GM18907 (cell line): ENCODE data around the gene ZBTB8B.
"Not testable (repeated sequence)": the region's sequence is repeated elsewhere in the genome, so short reads cannot be mapped to it uniquely, and the experiment has no call there.

Experiments
- ATAC-seq: cut with Tn5 transposase; IDR thresholded peaks from one replicate; pipeline ENCODE4 v1.9.1; 2021; ENCODE audit warnings: mild to moderate bottlenecking, moderate library complexity; ENCODE audit not compliant: unreplicated experiment

Gene ZBTB8B

DNA sequence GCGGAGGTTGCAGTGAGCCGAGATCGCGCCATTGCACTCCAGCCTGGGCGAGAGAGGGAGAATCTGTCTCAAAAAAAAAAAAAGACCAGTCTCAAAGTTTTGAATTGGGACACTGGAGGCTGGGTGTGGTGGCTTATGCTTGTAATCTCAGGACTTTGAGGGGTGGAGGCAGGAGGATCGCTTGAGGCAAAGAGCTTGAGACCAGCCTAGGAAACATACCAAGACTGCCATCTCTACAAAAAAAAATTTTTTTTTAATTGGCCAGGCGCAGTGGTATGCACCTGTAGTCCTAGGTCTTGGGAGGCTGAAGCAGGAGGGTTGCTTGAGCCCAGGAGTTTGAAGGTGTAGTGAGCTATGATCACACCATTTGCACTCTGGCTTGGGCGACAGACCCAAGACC, 3.9 kb downstream of the ZBTB8B start:
- ATAC-seq = no peak

DNA sequence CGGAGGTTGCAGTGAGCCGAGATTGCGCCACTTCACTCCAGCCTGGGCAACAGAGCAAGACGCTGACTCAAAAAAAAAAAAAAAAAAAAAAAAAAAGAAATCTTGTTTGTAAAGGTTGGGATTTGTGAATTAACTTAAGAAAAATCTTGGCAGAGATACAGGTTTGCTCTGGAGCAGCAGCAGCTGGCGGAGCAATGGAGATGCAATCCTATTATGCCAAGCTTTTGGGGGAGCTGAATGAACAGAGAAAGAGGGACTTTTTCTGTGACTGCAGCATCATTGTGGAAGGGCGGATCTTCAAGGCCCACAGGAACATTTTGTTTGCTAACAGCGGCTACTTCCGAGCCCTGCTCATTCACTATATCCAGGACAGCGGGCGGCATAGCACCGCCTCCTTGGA, 5.6 kb downstream of the ZBTB8B start:
- no peak for ATAC-seq

DNA sequence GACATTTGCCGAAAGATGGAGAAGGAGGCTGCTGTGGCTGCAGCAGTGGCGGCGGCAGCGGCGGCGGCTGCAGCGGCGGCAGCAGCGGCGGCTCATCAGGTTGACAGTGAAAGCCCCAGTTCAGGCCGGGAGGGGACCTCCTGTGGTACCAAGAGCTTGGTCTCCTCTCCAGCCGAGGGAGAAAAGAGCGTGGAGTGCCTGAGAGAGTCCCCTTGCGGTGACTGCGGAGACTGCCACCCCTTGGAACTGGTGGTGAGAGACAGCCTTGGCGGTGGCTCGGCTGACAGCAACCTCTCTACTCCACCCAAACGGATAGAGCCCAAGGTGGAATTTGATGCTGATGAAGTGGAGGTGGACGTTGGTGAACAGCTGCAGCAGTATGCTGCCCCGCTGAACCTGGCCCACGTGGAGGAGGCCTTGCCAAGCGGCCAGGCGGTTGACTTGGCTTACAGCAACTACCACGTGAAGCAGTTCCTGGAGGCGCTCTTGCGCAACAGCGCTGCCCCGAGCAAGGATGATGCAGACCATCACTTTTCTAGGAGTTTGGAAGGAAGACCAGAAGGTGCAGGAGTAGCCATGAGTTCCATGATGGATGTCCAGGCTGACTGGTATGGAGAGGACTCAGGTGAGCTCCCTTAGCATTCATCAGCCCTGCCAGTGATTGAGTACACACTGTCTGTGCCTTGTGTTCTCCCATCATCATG, 6.3 kb downstream of the ZBTB8B start:
- ATAC-seq = no peak

DNA sequence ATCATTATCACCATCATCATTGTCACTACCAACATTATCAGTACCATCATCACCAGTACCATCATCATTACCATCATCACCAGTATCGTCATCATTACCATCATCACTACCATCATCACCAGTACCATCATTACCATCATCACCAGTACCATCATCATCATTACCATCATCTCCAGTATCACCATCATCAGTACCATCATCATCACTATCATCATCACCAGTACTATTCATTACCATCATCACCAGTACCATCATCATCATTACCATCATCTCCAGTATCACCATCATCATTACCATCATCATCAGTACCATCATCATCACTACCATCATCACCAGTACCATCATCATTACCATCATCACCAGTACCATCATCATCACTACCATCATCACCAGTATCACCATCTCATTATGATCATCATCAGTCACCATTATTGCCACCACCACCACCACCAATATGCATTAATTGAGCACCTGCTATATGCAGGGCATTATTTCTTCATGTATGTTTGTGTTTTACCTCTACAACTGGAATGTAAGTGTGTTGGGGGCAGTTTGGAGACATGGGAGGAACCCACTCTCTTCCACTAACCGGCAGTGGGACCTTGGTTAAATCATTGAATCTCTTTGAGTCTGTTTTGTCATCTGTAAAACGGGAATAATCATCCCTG, 7.0 kb downstream of the ZBTB8B start:
- no peak for ATAC-seq

DNA sequence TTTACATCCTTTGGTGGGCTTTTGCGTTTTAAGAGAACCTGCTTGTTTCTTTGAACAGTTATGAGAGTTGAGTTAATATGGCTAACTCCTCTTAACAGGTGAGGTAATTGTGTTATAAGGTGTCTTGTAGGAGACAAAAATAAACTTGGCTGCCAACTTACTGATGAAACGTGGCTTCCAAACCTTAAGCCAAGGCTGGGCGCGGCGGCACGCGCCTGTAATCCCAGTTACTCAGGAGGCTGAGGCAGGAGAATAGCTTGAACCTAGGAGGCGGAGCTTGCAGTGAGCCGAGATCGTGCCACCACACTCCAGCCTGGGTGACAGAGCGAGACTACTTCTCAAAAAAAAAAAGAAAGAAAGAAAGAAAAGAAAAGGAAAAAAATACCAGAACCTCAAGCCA, 8.1 kb downstream of the ZBTB8B start:
- not testable (repeated sequence) for ATAC-seq

DNA sequence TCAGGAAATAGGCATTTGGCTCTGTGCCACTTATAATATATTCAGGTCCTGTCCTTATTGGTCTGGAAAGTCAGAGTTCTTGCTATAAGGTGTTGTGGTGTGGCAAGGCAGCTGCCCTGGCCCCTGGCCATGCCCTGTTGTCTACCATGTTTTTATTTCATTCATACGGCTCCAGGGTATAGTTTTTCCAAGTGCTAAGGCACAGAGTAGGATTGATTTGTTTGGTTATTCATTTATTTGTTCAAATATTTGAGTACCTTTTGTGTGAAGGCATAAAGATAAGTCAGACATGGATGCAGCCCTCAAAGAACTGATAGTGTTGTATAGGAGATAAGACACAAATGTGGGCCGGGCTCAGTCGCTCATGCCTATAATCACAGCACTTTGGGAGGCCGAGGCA, 10.1 kb downstream of the ZBTB8B start:
- no peak for ATAC-seq

DNA sequence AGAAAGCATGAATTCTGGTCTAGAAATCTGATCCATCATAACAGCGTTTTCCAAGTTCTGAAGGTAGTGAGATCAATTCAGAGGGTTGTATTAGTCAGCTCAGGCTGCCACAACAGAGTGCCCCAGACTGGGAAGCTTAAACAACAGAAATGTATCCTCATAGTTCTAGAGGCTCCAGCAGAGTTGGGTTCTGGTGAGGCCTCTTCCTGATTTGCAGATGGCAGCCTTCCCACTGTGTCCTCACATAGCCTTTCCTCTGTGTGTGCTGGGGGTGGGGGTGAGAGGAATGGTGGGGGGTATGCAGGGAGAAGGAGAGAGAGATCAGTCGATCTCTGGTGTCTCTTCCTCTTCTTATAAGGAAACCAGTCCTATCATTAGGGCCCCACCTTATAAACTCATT, 15.1 kb downstream of the ZBTB8B start:
- no peak for ATAC-seq

DNA sequence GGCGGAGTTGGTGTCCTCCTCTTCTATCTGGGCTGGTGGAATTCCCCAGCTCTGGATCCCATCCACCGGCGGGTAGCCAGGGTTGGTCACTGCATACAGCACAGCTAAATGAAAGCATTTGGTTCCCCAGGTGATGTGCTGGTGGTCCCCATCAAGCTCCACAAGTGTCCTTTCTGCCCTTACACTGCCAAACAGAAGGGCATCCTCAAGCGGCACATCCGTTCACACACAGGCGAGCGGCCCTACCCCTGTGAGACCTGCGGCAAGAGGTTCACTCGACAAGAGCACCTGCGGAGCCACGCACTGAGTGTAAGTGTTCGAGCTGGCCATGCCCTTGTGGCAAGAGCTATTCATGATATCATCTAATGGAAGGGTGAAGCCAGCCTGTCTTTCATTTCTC, 15.9 kb downstream of the ZBTB8B start:
- no peak for ATAC-seq

DNA sequence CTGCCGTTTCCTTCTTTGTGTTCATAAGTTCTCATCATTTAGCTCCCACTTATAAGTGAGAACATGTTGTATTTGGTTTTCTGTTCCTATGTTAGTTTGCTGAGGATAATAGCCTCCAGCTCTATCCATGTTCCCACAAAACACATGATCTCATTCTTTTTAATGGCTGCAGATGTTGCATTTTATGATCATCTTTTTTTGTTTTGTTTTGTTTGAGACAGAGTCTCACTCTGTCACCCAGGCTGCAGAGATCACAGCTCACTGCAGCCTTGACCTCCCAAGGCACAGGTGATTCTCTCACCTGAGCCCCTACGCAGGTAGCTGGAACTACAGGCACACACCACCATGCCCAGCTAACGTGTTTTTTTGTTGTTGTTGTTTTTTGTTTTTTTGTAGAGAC, 16.9 kb downstream of the ZBTB8B start:
- not testable (repeated sequence) for ATAC-seq

DNA sequence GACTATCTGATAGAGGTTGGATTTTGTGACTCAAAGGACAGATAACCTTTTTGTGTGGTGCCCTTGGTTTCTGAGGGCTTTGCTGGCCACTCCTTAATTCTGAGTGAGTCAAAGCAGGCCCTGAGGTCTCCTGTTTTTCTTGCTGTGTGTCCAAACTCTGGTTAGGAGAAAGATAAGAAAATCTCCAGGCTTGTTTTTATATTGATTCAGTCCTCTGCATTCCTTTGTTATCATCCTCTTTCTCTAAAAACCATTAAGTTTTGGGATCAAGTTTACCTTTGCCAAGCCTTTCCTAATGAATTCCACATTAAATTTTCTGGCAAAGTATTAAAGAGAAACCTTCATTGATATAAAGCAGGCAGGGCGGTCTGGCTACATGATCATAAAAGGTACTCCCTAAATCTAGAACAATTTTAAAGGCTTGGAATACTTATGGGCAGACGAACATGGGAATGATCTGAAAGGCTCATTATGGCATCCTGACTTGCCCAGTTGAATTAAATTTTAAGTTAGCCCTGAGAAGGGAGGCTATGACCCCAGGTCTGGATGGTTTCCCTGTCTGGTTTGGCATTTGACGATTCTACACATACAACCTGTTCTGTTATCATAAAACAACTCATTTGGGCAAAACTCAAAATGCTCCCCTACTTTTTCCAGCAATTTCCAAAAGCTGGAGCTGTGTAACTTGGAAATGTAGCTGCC, 20.8 kb downstream of the ZBTB8B start:
- no peak for ATAC-seq

DNA sequence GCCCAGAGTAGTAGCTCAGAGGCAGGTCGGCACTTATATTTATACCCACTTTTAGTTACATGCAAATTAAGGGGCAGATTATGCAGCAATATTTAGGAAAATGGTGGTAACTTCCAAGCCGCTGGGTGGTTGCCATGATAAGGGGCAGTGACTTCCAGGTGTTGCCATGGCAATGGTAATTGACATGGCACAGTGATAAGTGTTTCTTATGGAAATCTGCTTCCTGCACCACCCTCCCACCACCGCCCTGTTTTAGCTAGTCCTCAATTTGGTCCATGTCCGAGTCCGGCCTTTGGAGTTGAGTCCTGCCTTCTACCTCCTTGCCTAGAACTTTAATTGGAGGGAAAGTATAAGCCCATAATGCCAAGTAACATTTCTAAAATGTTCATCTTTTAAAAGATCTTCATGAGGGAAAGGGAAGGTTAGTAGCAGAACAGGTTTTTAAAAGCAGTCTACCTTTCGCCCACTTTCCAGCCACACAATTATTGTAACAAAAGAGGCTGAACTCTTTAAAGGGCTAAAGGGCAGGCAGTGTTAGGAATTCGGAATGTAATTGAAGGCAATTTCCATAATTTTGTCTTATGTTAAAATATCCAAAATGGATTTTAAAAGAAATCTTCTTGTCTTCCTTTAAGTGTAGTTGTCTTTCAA, 21.7 kb downstream of the ZBTB8B start:
- no peak for ATAC-seq

DNA sequence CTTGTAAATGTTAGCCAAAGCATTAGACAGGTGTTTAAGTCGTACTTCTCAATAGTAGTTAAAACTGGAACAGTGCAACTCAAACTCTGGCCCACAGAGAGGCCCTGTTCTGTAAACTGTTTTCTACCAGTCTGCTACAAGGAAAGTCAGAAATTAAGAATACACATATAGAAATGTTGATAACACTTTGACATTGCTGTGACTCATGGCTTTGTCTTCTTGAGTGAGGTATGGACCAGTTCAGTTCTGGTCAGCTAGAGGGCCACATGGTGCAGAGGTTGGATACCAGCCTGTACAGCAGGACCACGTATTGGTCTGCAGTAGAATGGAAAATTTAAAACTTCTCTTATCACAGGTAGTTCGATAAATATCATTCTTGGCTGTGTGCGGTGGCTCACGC, 22.3 kb downstream of the ZBTB8B start:
- ATAC-seq = no peak

DNA sequence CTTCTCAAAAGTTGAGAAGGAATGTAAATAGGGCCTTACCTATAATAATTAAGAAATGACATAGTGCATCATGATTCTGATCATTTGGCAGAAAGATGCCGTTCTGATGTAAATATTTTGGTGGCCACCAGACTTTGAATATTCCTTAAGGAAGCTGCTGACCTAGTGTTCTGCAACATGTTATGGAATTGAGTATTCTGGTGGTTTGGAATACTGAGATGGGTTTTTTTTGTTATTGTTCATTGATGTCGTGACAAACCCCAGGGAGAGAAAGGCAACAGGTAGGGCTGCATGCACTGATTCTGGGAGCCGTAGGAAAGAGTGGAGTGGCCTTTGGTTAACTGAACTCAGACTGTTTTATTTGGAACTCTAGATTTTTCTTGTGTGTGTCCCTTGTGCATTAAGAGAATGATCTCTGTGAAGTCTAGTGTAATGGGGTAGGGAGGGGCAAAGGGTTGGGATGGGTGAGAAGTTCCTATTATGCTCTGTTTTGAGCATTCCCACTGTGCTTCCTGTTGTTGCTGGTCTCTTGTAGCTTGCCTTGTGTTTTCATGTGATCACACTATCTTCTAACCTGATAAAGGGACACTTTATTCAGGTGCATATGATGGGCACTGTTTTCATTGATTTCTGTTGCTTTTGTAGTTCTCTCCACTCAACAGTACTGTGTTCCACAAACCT, 25.0 kb downstream of the ZBTB8B start:
- ATAC-seq = no peak

DNA sequence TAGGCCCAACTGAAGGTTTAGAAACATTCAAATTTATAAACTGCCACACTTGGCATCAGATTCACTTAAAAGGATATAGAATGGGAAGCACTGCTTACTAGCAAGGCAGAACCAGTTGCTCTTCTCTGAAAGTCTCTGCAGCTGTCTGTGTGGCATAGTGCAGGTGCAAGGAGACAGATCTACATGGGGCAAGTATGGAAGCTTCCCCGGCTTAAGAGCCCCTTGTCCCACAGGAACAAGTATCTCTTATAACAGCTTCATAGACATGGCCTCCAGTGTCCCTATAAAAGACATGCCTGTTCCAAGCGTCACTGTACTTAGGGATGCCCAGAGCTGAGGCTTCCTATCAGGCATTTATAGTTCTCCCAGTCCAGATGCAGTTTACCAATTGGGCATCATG, 26.5 kb downstream of the ZBTB8B start:
- no peak for ATAC-seq

DNA sequence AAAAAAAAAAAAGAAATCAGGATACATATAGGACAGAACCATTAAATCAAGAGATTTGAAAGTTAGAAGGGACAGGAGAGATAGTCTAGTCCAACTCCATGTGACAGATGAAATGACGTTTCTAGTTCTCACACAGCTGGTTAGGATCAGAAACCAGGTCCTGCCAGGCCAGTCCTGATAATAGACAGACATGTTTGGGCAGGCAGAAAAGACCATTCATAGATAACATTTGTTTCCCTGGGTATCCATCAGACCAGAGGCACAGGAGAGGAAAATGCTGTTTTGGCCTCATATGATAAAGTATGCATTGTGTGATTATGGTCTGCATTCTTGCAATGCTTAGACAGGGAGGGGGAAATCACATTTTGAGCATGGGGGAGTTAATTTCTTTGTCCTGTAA, 29.3 kb downstream of the ZBTB8B start:
- ATAC-seq = no peak

DNA sequence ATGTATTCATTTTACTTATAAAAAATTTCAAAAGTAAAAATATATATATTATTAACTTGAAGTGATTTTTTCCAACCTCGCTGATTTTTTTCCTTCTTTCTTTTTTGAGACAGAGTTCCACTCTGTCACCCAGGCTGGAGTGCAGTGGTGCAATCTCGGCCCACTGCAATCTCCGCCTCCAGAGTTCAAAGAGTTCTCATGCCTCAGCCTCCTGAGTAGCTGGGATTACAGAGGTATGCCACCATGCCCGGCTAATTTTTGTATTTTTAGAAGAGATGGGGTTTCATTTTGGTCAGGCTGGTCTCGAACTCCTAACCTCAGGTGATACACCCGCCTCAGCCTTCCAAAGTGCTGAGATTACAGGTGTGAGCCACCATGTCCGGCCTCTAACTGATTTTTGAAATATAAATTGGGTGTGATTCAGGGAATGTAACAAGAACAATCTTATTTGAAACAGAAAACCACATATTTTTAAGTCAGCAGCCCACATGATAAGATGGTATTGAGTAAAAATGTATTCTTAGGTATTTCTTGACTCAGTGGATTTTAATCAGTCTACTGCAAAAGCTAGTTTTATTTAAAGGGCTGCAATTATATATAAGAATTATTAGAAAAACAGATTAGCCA, 30.0 kb downstream of the ZBTB8B start:
- ATAC-seq = no peak

DNA sequence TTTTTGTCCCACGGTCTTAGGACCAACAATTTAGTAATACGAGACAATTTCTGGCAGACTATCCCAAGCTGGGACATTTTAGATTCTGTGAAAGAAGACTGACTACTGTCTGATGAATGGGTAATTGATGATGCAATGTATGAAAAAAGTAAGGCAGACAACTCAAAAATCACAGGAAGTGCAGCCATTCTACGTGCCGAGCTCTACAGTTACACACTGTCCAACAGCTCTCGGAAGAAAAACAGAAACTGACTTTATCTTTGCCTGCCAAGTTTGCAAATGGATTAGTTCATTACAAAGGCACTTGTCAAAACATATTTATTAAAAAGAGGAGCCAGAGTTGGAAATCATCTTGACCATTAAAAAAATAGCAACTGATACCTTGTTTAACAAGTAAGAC, 31.3 kb downstream of the ZBTB8B start:
- ATAC-seq = no peak

DNA sequence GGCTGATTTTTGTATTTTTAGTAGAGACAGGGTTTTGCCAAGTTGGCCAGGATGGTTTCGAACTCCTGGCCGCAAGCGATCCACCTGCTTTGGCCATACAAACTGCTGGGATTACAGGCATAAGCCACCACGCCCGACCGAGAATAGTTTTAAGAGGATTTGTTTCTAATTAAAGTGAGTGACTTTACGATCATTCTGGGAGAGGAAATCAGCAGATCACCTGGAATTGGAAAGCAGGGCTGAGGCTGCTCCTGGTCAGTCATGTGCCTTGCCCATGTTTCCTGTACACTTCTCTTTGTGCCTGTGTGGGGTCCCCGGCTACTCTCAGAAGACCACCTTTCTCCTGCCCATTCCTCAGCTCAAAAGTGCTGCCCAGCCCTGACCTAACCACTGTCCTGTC, 33.9 kb downstream of the ZBTB8B start:
- no peak for ATAC-seq

DNA sequence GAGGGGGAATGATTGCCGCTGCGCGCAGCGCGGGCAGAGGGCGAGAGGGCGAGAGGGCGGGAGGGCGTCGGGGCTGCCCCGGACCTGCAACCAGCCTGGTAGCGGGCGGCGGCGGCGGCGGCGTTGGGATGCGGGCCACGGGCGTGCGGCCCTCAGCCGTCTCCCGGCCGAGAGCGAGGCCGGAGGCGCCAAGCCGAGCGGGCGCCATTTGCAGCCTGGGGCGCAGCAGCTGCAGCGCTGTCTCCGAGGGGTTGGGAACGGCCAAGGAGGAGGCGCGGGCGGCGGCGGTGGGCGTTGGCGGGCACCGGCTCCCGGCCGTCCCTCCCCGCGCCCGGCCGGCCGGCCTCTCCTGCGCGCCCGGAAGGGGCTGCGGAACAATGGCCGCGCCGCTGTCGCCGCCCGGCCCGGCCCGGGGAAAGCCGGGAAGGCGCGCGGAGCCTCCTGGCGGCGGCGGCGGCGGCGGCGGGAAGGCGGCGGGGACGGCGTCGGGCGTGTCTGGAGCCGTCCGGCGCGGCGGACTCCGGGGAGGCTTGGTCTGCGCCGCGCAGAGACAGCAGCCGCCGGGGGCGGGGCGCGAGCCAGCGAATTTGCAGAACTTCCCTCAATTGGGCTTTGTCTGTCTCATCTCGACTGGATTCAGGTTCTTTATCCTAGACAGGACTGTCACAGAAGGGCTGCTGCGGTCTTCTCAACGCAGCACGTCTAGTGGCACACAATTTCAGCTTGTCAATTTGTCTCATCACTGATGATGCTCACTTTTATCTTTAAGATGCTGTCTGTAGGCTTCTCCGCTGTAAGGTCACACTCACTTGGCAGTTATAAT, 35.7 kb downstream of the ZBTB8B start:
- ATAC-seq = peak; percentile 65

DNA sequence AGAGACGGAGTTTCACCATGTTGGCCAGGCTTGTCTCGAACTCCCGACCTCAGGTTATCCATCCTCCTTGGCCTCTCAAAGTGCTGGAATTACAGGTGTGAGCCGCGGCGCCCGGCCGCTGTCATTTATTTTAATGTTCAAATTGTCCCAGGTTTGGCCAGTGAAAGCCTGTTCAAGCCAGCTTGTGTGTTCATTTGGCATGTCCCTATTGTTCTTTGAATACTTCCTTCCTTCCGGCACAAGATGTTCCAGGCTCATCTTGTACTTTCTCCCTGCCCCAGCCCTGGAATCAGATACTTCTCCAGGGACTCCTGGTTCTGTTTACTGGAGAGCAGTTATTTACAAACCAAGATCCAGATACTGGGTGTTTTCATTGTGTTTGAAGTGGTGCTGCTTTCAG, 37.0 kb downstream of the ZBTB8B start:
- ATAC-seq = no peak
